ENCODE results near the gene CNTNAP2. TPM values are rescaled to one million over a fixed set of nuclear protein-coding genes. Genes with fewer than 3 reads are reported as not detected.

The CNTNAP2 gene
- total RNA-seq, 2 experiments from 2014 or later, result 0.28 TPM; not detected in 1

- H2AFZ ChIP-seq (ENCODE audit: low read length), result no peak overlapping the region
- no peak overlapping the region for H3K27ac ChIP-seq (ENCODE audit: low read depth, low read length, poor library complexity, severe bottlenecking)
- POLR2A ChIA-PET, result no interaction called here
- no peaks in the 10 kb centered on the region for H3K9me2 ChIP-seq (ENCODE audit: insufficient read depth, low read length)
- no peak overlapping the region for H3K4me3 ChIP-seq (ENCODE audit: low read depth, low read length, poor library complexity, severe bottlenecking)
- TF ChIP-seq, protein P1, sequence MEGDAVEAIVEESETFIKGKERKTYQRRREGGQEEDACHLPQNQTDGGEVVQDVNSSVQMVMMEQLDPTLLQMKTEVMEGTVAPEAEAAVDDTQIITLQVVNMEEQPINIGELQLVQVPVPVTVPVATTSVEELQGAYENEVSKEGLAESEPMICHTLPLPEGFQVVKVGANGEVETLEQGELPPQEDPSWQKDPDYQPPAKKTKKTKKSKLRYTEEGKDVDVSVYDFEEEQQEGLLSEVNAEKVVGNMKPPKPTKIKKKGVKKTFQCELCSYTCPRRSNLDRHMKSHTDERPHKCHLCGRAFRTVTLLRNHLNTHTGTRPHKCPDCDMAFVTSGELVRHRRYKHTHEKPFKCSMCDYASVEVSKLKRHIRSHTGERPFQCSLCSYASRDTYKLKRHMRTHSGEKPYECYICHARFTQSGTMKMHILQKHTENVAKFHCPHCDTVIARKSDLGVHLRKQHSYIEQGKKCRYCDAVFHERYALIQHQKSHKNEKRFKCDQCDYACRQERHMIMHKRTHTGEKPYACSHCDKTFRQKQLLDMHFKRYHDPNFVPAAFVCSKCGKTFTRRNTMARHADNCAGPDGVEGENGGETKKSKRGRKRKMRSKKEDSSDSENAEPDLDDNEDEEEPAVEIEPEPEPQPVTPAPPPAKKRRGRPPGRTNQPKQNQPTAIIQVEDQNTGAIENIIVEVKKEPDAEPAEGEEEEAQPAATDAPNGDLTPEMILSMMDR (conservative IDR thresholded peaks at IDR 0.05; ENCODE audit: low read length), result no peak
- TF ChIP-seq EZH2phosphoT487 (IDR thresholded peaks at IDR 0.05; ENCODE audit: borderline replicate concordance, low read depth, low read length), result no peak
- H3K4me1 ChIP-seq (ENCODE audit: insufficient read depth, low read length, poor library complexity, severe bottlenecking), result no peaks in the 10 kb centered on the region
- no peaks in the 10 kb centered on the region for H3K79me2 ChIP-seq (ENCODE audit: insufficient read depth, low read depth, low read length)
- CTCF ChIA-PET (ENCODE audit: unreplicated experiment), result no interaction called here
- intact Hi-C loops (cut with micrococcal nuclease; ENCODE audit: unreplicated experiment), result no loop called here
- no peaks in the 10 kb centered on the region for H4K20me1 ChIP-seq (ENCODE audit: insufficient read depth, low read length)
- H3K9me3 ChIP-seq (ENCODE audit: low read length), result no peaks in the 10 kb centered on the region
- no TSS peak for BruUV-seq (replicated peaks)
- H3K36me3 ChIP-seq (ENCODE audit: insufficient read depth, low read length), result no peaks in the 10 kb centered on the region
- H3K4me2 ChIP-seq (ENCODE audit: low read length), result no peak overlapping the region
- no peak for DNase-seq (ENCODE audit: low spot score)
These were observed 1148.9 kb downstream of the CNTNAP2 start for GRCh38 chr7:147265528-147265927.

DNA sequence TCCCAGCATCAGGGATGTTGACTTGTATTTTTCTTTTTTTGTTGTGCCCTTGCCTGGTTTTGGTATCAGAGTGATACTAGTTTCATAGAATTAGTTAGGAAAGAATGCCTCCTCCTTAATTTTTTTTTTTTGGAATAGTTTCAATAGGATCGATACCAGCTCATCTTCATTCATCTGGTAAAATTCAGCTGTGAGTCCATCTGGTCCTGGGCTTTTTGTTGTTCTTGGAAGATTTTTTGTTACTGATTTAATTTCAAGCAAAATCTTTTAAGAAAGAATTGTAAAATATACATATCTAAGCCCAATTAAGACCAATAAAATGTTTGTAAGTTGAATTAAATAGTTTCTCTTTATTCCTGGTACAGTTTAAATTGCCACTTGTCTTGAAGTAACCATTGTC, 1159.5 kb downstream of the CNTNAP2 start:
- CTCF ChIA-PET (ENCODE audit: unreplicated experiment), result no interaction called here
- BruUV-seq (replicated peaks), result no TSS peak
- TF ChIP-seq, protein P1 (conservative IDR thresholded peaks at IDR 0.05; ENCODE audit: low read length), result no peak
- TF ChIP-seq EZH2phosphoT487 (IDR thresholded peaks at IDR 0.05; ENCODE audit: borderline replicate concordance, low read depth, low read length), result no peak
- intact Hi-C loops (cut with micrococcal nuclease; ENCODE audit: unreplicated experiment), result no loop called here
- Histone ChIP-seq H3K9me3 (ENCODE audit: low read length) (no peaks in the 10 kb centered on the region), H4K20me1 (ENCODE audit: insufficient read depth, low read length) (no peaks in the 10 kb centered on the region), H2AFZ (ENCODE audit: low read length) (no peak overlapping the region), H3K9me2 (ENCODE audit: insufficient read depth, low read length) (no peaks in the 10 kb centered on the region), H3K4me3 (ENCODE audit: low read depth, low read length, poor library complexity, severe bottlenecking) (no peak overlapping the region), H3K36me3 (ENCODE audit: insufficient read depth, low read length) (no peaks in the 10 kb centered on the region), H3K4me1 (ENCODE audit: insufficient read depth, low read length, poor library complexity, severe bottlenecking) (no peaks in the 10 kb centered on the region), H3K79me2 (ENCODE audit: insufficient read depth, low read depth, low read length) (no peaks in the 10 kb centered on the region), H3K4me2 (ENCODE audit: low read length) (no peak overlapping the region), H3K27ac (ENCODE audit: low read depth, low read length, poor library complexity, severe bottlenecking) (no peak overlapping the region)
- POLR2A ChIA-PET, result no interaction called here
- no peak for DNase-seq (ENCODE audit: low spot score)

DNA sequence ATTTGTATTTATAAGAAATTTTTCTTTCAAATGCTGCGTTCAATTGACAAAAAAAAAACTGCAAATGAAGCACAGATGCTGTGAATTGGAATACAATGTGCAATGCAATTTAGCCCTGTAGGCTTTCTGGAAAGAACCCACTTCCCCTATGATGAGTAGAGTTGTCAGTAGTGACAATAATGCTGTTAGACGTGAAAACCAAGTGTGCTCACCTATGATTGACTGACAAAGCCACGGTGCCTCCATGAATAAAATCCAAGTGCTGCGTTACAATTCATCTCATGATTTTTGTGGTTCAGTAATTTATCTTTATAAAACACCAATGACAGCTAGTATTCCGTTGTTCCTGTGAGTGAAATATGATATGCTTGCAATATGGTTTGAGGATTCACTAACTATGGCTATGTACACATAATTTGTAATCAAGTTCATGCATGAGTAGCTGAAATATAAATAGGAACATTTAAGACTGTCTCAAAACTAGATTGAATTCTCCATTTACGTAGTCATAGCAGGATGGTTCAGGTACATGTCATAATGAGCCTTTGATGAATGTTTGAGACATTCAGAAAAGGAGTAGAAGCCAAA, 1160.3 kb downstream of the CNTNAP2 start:
- TF ChIP-seq, protein P1 (conservative IDR thresholded peaks at IDR 0.05; ENCODE audit: low read length), result no peak
- TF ChIP-seq EZH2phosphoT487 (IDR thresholded peaks at IDR 0.05; ENCODE audit: borderline replicate concordance, low read depth, low read length), result no peak
- Histone ChIP-seq H2AFZ (ENCODE audit: low read length) (no peak overlapping the region), H3K9me2 (ENCODE audit: insufficient read depth, low read length) (no peaks in the 10 kb centered on the region), H3K4me1 (ENCODE audit: insufficient read depth, low read length, poor library complexity, severe bottlenecking) (no peaks in the 10 kb centered on the region), H3K9me3 (ENCODE audit: low read length) (no peaks in the 10 kb centered on the region), H4K20me1 (ENCODE audit: insufficient read depth, low read length) (no peaks in the 10 kb centered on the region), H3K79me2 (ENCODE audit: insufficient read depth, low read depth, low read length) (no peaks in the 10 kb centered on the region), H3K27ac (ENCODE audit: low read depth, low read length, poor library complexity, severe bottlenecking) (no peak overlapping the region), H3K4me2 (ENCODE audit: low read length) (no peak overlapping the region), H3K36me3 (ENCODE audit: insufficient read depth, low read length) (no peaks in the 10 kb centered on the region), H3K4me3 (ENCODE audit: low read depth, low read length, poor library complexity, severe bottlenecking) (no peak overlapping the region)
- CTCF ChIA-PET (ENCODE audit: unreplicated experiment), result no interaction called here
- no TSS peak for BruUV-seq (replicated peaks)
- POLR2A ChIA-PET, result no interaction called here
- intact Hi-C loops (cut with micrococcal nuclease; ENCODE audit: unreplicated experiment), result no loop called here
- no peak for DNase-seq (ENCODE audit: low spot score)
